ENCODE data around the gene MAGI1.
"Not testable (repeated sequence)": the region's sequence is repeated elsewhere in the genome, so short reads cannot be mapped to it uniquely, and the experiment has no call there.

Gene MAGI1

DNA sequence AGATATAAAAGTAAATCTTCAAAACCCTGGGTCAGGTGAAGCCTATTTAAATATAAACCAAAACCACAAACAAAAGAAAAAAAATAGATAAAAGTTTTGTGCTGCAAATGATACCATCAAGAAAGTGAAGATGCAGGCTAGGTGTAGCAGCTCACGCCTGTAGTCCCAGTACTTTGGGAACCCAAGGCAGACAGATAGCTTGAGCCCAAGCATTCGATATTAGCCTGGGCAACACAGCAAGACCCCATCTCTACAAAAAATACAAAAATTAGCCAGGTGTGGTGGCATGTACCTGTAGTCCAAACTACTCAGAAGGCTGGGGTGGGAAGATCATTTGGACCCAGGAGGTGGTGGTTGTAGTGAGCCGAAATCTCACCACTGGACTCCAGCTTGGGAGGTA lies 164.8 kb downstream of the MAGI1 start:
- no peak for DNase-seq (ENCODE audit: low spot score)

DNA sequence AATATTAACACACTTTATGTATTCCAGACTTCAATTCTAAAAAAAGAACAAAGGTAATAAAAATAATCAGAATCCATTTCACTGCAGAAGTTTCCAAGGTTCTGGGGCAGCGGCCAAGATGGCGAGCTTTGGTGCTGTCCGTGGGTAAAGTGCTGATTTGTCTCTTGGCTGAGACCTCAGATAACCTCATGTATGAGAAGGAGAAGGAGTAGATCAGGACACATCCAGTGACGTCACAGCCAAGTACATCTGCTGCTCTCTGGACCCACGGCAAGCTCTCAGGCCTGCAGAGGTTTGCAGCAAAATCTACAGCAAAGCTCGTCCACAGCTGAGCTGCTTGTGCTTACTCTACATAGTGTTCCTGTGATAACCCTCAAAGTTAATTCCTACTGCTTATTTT lies 165.7 kb downstream of the MAGI1 start:
- no peak for DNase-seq (ENCODE audit: low spot score)

DNA sequence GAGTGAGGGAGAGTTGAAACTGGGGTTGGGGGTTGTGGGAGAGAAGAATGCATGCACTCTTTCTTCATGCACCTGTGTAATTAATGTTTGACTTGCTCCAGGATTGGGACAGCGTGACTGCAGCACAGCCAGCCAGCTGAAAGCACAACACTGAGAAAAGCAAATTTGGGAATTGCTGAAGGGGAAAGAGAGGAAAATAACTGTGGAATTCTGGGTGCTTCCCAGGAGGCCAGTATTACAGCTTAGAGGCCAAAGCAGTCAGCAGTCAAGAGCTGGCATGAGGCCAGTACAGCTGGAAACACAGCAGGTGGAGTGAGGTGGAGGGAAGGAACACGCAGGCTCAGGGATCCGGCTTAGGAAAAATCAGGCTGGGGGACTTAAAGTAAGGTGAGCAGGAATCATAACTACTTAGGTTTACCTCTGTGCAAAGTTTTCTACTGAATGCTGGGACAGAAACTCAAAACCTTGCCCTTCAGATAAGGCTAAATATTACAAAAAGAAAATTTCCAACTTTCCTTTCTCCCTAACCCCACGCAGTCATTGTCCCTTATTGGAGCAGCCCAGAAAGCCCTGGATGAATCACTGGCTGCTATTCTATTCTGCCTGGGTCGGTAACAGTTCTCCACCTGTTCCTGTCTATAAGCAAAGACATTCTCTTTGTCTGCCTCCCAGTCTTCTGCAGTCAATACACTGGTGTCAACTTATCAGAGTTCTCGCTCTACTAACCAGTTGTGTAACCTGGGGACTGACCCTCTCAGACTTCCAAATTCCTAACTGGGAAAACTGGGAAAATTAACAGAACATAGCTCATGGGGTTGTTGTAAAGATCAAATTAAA lies 167.2 kb downstream of the MAGI1 start:
- no peak for DNase-seq (ENCODE audit: low spot score)

DNA sequence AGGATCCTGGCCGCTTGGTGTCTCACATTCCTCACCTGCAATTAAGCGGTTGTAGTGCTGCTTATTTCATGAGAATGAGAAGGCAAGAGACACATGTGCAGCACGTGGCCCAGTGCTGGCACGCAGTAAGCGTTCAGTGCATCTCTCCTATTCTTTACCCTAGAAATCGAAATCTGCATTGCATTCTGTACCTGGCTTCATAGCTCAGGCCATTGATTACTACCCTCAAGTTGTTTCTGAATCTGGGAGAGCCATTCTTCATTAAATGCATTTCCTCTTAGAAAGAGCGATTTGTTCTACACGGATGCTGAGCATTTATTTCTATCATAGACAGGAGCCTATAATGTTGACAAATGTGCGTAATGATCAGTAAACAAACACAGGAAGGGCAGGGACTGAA lies 168.9 kb downstream of the MAGI1 start:
- no peak for DNase-seq (ENCODE audit: low spot score)

DNA sequence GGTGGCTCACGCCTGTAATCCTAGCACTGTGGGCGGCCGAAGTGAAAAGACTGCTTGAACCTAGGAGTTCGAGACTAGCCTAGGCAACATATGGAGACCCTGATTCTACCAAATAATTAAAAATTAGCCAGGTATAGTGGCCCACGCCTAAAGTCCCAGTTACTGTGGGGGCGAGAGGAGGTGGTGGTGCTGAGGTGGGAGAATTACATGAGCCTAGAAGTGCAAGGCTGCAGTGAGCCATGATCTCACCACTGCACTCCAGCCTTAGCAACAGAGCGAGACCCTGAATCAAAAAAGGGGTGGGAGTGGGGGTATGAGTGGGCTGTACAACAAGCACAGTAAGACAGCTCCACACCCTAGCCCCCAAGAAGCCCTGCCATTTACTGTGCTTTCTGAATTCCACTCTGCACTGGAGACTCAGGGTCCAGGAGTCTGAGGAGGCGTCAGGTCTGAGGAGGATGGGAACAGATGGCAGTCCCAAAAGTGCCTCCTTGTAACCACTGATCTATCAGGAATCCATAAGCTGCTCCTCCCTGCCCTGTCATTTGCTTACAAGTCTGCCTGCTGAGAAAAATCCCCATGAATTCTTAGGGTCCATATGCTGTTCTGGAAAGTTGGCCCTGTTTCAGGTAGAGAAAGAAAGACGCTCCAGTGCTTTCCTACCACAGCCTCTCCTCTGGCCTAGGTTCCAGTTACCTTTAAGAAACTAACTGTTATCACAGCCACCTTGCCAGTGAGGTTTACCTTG lies 171.1 kb downstream of the MAGI1 start:
- DNase-seq (ENCODE audit: low spot score), result no peak

DNA sequence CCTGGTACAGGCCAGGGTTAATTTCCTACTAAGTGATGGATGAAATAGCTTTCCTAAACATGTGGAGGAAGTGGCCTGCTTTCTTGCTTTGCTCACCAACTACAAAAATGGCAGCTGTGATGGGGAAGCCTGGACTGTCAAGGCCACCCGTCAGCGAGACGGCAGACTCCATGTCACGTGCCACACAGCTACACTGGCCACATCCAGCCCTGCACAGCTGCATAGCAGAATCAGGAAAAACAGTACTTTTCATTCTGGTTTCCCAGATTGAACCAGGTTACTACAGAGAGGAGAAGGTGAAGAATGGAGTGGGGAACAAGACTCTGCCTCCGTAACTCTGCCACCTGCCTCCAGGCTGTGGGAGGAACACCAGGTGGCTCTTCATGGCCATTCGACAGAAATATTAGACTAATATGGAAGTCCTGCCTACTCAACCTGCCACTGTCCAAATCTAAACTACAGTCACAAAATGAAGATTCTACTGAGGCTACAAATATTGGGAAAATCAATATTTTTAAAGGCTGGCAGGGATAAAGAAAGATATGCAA lies 174.3 kb downstream of the MAGI1 start:
- no peak for DNase-seq (ENCODE audit: low spot score)

DNA sequence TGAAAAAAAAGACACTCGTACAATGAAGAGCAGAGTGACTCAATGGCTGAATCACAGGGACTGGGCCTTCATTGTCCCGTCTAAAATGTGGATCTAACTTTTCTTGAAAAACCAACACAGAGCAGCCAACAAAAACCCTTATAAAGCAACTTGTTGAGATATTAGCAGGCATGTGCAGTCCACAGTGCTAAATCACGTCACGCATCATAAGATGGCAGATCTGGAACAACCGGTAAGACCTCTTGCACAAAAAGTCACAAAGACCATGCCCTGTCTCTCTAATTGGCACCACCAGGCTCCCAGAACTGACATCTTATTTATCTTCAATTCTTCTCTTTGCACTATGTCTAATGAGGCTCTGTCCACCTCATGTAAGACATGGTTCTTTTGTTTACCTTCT lies 177.0 kb downstream of the MAGI1 start:
- DNase-seq (ENCODE audit: low spot score), result no peak

DNA sequence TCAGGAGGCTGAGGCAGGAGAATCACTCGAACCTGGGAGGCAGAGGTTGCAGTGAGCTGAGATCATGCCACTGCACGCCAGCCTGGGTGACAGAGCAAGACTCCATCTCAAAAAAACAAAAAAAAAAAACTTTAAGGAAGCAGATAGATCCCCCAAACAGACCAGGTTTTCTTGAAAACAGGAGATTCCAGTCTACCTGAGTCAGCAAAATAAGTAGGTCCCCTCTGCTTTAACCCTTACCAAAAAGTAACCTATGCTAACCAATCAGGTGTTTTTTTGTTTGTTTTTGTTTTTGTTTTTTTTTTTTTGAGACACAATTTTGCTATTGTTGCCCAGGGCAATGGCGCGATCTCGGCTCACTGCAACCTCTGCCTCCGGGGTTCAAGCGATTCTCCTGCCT lies 179.1 kb downstream of the MAGI1 start:
- not testable (repeated sequence) for DNase-seq (ENCODE audit: low spot score)

DNA sequence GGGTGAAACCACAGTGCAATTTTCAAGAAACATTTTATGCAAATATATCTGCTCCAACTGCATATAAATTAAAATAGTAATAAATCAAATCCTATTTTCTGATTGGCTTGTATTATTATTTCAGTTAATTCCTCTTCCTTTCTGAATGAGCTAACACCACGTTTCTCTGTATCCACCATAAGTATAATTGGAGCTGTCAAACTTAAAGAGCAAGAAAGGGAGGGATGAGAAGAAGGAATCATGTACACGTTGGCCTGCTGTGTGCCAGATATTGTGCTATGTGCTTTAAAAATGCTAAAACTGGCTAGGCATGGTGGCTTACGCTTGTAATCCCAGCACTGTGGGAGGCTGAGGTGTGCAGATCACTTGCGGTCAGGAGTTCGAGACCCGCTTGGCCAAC lies 180.0 kb downstream of the MAGI1 start:
- DNase-seq (ENCODE audit: low spot score), result no peak

DNA sequence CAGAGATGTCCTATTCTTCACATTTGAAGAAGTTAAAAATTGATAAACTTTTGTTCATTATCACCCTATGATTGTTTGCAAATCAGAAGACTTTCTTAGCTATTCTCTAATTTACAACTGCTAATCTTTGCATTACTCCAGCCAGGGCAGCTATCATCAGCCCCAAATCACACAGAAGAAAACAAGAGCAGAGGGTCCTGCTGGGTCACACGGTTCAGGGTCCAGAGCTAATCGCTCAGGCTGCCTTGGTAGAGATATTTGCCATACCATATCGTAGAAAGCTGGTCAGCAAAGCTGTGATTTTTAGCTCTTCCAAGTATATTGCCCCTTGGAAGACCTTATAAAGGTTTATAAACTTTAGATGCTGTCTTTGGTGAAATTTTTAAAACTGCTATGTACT lies 181.4 kb downstream of the MAGI1 start:
- DNase-seq (ENCODE audit: low spot score), result no peak

DNA sequence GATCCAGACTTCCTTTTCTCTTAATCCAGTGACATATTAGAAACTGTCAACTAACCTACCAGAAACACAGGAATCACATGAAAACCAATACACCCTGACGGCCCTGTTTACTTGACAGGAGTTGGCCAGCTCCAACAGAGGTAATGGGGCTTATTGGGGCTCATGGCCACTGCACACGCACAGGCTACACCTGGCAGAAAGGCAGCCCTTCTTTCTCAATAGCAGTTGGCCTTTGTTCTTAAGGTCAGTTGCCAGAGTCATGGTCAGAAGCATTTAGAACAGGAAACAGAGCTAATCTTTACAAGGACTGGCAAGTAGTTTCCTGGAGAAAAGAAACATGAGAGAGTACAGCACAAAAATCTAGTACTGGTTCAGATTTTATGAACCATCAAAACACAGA lies 181.8 kb downstream of the MAGI1 start:
- no peak for DNase-seq (ENCODE audit: low spot score)

DNA sequence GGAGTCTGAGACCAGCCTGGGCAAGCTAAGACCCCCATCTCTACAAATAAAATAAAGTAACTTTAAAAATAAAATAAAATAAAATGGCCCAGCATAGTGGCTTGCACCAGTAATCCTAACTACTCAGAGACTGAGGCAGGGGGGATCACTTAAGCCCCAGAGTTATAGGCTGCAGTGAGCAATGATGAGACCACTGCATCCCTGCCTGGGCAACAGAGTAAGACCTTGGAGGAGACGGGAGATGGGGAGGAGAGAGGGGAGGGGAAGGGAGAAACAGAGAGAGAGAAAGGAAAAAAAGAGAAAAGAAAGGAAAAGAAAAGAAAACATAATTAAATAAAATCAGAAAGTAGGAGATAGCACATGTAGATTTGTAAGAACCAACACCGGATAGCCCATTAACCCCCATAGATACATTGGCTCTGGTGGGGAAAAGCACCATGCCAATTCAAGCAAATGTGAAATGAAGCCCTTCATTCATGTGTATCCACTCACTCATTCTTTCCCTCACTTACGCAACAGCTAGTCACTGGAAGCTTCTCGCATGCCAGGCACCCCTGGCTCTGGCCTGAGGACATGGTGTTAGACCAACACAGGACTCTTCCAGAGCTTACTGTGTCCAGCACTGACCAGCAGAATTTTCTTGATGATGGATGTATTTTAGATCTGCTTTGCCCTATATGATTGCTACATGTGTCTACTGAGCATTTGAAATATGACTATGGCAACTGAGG lies 183.2 kb downstream of the MAGI1 start:
- DNase-seq (ENCODE audit: low spot score), result no peak

DNA sequence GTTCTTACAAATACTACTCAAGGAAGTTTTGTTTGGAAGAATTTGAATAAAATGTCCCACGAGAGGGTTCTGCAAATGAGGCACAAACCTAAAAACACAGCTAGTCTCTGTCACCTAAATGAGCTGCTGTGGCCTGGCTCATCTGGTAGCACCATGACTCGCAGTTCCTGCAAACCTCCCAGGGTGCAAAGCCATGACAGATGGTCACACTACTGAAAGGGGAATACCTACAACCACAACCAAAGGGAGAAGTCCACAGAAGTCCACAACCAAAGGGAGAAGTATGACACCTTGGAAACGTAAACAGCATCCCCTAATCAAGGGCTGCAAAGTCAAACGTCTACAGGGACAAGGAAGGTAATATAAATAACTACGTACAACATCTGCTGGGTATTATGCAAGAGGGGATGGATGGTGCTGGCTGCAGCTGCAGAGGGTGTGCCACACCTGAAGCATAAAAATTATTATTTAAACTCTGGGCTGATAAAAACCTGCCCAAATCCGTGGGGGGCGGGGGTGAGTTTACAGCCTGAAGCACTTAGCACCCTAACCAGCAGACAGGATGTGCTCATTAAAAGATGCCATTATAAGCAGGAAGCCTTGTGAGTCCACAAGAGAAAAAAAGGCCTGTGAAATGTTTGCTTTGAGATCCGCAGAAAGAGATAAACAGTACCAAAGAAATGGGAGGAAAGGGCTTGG lies 184.0 kb downstream of the MAGI1 start:
- no peak for DNase-seq (ENCODE audit: low spot score)

DNA sequence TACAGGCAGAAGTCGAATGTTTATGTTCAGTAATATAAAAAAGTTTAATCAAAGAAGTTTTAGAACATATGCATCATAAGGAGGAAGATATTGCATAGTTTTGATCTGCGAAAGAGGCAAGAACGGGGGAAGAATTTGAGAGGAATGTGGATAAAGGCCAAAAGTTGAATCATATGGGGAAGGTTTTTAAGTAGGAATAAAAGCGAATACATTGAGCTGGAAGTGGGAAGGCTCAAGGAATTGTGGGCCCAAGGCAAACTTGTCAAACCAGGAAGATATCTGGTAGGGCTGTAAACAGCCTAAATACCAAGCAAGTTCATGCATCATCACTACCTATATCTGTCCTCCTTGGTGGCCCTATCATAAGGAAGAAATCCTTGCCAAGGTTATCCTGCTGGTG lies 186.9 kb downstream of the MAGI1 start:
- DNase-seq (ENCODE audit: low spot score), result no peak

DNA sequence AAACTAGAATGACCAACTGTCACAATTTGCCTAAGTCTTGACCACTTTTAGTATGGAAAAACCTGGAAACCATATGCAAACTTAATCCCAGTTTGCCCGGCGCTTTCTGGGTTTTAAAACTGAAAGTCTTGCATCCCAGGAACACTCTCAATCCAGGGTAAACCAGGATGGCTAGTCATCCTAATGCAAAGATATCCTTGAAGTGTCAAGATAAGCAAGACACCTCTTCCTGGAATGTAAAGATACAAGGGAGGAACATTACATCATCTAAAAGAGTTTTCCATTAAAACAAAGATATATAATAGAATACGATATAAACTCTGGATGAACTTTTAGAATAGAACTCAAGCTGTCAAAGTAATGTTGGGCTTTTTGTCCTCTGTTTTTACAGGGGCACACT lies 188.5 kb downstream of the MAGI1 start:
- no peak for DNase-seq (ENCODE audit: low spot score)

DNA sequence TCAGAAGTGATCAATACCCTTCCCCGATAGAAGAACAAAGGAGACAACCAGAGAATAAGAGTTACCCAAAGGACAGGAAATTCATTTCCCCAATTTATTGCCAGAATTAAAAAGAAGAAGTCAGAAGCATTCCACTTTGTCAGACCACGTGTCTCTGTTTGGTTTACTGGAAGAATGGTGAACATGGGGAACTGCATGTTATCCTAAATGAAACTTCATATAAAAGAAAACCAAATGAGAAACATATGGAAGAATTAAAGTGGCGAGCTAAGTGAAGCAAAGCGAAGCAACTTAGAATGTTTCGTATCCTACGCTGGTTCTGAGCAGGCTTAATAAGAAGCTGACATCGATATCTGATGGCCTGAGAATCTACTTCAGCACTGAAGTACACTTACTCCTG lies 190.7 kb downstream of the MAGI1 start:
- DNase-seq (ENCODE audit: low spot score), result no peak

DNA sequence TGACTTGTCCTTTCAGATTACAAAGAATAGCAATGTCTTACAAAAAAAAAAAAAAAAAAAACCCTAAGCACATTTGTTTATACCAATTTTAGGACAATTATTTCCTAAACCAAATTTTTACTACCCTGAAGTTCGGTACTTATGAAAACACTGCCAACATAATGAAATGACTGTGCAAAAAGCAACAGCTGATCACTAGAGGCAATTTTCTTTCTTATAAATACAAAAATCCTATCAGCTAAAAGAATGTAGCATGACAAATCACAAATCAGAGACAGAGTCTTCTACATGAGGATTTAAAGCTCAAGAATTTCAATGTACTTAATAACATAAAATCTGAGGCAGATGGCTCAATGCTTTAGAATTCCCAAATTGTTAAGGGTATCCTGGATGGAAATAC lies 191.8 kb downstream of the MAGI1 start:
- DNase-seq (ENCODE audit: low spot score), result no peak

DNA sequence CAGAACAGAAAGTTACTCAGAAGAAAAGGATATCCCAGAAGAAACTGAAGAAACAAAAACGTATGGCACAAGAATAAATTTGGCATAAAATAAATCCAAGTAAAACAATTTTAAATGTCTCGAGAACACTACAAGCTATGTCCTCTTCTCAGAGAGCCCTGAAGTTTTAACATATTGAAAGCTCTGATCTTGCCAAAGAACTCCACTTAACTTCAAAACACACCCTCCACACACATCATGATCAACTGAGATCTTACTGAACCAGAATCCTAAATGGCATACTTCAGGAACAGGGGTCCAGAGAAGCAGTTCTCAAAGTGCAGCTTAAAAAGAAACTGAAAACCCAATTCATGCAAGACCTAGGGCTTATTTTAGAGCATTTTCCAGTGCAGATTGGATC lies 194.3 kb downstream of the MAGI1 start:
- no peak for DNase-seq (ENCODE audit: low spot score)

DNA sequence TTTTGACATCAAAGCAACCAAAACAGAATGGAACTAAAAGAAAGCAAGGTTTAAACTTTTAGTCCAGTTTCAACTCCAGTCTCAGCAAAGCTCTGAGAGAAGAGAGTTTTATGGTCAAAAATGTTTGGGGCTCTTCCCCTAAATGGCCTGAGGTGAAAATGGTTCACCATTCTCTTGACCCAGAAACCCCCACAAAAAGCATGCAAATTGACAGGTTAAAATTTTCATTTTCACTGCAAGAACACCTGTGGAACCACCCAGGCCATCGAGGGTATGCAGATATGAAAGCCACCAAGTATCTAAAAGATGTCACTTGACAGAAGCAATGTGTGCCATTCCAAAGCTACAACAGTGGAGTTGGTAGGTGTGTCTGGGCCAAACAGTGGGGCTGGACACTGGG lies 195.0 kb downstream of the MAGI1 start:
- no peak for DNase-seq (ENCODE audit: low spot score)

DNA sequence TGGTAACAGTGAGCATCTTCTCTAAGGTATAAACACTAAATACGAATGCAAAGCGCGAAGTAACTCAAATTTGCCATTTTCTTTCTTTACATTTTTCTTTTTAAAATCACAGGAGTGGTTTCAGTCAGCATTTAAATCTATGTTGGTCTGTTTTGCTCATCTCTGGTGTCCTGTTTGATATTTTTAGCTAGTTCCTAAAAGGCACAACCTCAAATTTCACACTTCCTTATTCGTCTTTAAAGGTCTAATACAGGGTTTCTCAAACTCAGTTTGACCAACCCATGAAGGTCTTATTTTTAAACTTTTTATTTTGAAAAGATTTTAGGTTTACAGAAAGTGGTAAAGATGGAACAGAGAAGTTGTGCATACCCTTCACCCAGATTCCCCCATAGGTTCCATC lies 201.1 kb downstream of the MAGI1 start:
- no peak for DNase-seq (ENCODE audit: low spot score)

DNA sequence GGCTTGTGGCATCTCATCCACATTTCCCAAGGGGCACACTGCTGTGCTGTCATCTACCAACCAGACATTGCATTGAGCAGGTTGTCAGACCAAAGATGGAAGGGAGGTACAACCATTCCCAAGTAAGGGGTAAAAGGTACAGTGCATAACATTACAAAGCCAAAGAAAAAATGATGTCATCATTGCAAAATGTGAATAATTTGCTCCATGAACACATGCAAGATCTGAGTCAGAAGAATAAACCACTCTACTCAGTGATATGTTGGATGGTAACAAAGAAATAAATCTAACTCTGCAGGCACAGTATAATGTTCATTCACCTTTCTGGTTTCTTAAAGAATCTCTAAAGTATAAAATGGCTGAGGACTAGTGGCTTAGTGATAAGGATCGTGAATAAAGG lies 202.7 kb downstream of the MAGI1 start:
- no peak for DNase-seq (ENCODE audit: low spot score)
